Measurements from ENCODE around the gene DBX1. TPM values are rescaled to one million over a fixed set of nuclear protein-coding genes. Genes with fewer than 3 reads are reported as not detected.
A peak's percentile ranks its signal among the peaks of the same experiment; 100 is the strongest.

DBX1 gene
- total RNA-seq, 2 donors from 2014 or later = not detected

DNA sequence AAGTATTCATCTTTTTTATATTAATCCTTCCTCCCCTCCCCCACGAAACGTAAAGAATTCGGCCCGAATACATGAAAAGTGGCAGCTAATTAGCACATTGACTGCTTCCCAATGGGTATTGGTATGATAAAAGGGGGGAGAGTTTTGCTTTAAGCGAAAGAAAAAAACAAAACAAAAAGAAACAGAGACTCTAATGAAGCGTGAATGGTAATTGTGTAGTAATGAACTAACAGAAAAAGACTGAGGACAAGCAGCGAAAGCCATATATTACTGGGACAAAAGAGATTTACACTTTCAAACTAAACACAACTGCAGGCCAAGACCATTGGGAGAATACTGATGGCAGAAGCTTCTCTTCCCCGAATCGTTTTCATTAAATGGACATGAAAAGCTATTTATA lies 2.5 kb downstream of the DBX1 start:
- DNase-seq = no peak
- H3K27me3 ChIP-seq (ENCODE audit: control insufficient read depth, insufficient read depth, low read length, poor library complexity, severe bottlenecking) = peaks cover 95% of the 10 kb centered on the region
- H3K4me1 ChIP-seq (ENCODE audit: control insufficient read depth, insufficient read depth, low read length) = no peaks in the 10 kb centered on the region
- Mint-ChIP-seq H3K4me3 (peak overlapping the region; percentile 69), H3K27ac (no peak overlapping the region), H3K27me3 (ENCODE audit: insufficient read depth) (peaks cover 95% of the 10 kb centered on the region), H3K4me1 (peaks cover 26% of the 10 kb centered on the region), H3K9me3 (peaks cover 2% of the 10 kb centered on the region), H3K36me3 (ENCODE audit: low read depth) (no peaks in the 10 kb centered on the region)
- H3K9ac ChIP-seq (ENCODE audit: extremely low read depth, low read length, poor library complexity, severe bottlenecking) = no peak overlapping the region
- 0 to 4% methylated on average over 1 to 9 of the region's 9 CpGs for WGBS, 2 experiments (ENCODE audit: insufficient coverage in 1 of 2, insufficient read length in 1 of 2)
- H3K27ac ChIP-seq (ENCODE audit: low read depth, low read length) = no peak overlapping the region
- no peaks in the 10 kb centered on the region for H3K36me3 ChIP-seq (ENCODE audit: control insufficient read depth, insufficient read depth, low read length)
- no peaks in the 10 kb centered on the region for H3K9me3 ChIP-seq (ENCODE audit: control insufficient read depth, low read length)
- TF ChIP-seq, protein P1, sequence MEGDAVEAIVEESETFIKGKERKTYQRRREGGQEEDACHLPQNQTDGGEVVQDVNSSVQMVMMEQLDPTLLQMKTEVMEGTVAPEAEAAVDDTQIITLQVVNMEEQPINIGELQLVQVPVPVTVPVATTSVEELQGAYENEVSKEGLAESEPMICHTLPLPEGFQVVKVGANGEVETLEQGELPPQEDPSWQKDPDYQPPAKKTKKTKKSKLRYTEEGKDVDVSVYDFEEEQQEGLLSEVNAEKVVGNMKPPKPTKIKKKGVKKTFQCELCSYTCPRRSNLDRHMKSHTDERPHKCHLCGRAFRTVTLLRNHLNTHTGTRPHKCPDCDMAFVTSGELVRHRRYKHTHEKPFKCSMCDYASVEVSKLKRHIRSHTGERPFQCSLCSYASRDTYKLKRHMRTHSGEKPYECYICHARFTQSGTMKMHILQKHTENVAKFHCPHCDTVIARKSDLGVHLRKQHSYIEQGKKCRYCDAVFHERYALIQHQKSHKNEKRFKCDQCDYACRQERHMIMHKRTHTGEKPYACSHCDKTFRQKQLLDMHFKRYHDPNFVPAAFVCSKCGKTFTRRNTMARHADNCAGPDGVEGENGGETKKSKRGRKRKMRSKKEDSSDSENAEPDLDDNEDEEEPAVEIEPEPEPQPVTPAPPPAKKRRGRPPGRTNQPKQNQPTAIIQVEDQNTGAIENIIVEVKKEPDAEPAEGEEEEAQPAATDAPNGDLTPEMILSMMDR (conservative IDR thresholded peaks at IDR 0.05) = no peak
- H3K4me3 ChIP-seq (ENCODE audit: low read length) = no peak overlapping the region

DNA sequence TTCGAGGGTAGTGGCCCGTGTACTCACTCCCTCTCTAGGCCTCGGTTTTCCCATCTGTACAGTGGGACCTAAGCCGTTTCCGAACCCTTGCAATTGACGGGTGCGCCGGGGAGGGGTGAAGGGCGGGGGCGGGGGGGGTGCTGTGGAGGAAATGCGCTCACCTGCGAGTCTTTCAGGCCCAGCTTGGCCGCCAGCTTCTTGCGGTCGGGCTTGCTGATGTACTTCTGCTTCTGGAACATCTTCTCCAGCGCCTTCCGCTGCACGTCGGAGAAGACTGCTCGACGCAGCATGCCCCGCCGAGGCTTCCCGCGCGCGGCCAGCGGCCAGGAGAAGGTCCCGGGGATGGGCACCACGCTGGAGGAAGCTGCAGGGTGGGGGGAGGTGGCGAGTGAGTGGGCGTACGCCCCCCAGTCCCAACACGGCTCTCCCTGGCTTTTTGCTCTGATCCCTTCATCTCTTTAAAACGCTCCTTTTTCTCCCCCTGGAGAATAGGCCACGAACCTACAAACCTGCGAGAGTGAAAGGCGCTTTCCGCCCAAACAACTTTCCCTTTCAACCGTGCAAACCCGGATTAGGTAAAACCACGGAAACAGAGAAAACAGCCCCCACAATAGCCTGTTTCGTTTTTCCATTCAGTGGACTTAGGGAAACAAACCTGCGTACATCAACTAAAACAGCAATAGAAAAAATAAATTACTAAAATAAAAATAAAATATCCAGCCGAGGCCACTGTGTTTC lies 3.2 kb downstream of the DBX1 start:
- Mint-ChIP-seq H3K4me1 (peaks cover 20% of the 10 kb centered on the region), H3K27ac (no peak overlapping the region), H3K36me3 (ENCODE audit: low read depth) (no peaks in the 10 kb centered on the region), H3K9me3 (peaks cover 2% of the 10 kb centered on the region), H3K4me3 (peak overlapping the region; percentile 69), H3K27me3 (ENCODE audit: insufficient read depth) (peaks cover 89% of the 10 kb centered on the region)
- H3K27me3 ChIP-seq (ENCODE audit: control insufficient read depth, insufficient read depth, low read length, poor library complexity, severe bottlenecking) = peaks cover 88% of the 10 kb centered on the region
- TF ChIP-seq, protein P1 (conservative IDR thresholded peaks at IDR 0.05) = no peak
- no peaks in the 10 kb centered on the region for H3K9me3 ChIP-seq (ENCODE audit: control insufficient read depth, low read length)
- no peak overlapping the region for H3K27ac ChIP-seq (ENCODE audit: low read depth, low read length)
- no peak overlapping the region for H3K9ac ChIP-seq (ENCODE audit: extremely low read depth, low read length, poor library complexity, severe bottlenecking)
- H3K4me1 ChIP-seq (ENCODE audit: control insufficient read depth, insufficient read depth, low read length) = no peaks in the 10 kb centered on the region
- H3K4me3 ChIP-seq (ENCODE audit: low read length) = peak overlapping the region; percentile 82
- no peaks in the 10 kb centered on the region for H3K36me3 ChIP-seq (ENCODE audit: control insufficient read depth, insufficient read depth, low read length)
- 0 to 3% methylated on average over 9 to 44 of the region's 45 CpGs for WGBS, 2 experiments (ENCODE audit: insufficient coverage in 1 of 2, insufficient read length in 1 of 2)
- DNase-seq = peak; percentile 80

DNA sequence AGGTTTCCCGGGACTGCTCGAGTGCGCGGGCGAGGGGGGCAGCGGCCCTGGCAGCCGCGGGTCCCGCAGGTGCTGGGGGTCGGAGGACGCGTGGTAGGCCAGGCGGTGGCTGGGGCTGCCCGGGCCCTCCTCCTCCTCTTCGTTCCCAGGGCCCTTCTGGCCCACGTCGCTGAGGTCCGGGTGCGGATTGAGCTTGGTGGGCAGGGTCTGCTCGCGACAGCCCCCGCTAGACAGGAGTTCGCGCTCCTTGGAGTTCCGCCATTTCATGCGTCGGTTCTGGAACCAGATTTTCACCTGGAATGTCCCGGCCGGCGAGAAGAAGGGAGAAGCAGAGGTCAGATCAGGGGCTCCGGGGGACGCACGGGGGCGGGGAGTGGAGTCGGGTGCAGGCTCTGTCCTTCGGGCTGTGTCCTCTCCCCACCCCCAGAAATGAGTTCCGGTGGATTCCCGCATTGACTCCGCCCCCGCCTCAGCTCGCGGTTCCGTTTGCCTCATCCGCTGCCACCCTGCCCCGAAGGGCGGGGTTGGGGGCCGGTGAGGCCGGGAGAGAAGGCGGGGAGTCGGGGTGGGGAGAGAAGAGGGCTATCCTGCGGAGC lies 3.9 kb downstream of the DBX1 start:
- H3K27ac Mint-ChIP-seq = no peak overlapping the region
- peak overlapping the region; percentile 69 for H3K4me3 Mint-ChIP-seq
- Histone ChIP-seq H3K36me3 (ENCODE audit: control insufficient read depth, insufficient read depth, low read length) (no peaks in the 10 kb centered on the region), H3K9ac (ENCODE audit: extremely low read depth, low read length, poor library complexity, severe bottlenecking) (no peak overlapping the region), H3K4me3 (ENCODE audit: low read length) (peak overlapping the region; percentile 82), H3K9me3 (ENCODE audit: control insufficient read depth, low read length) (no peaks in the 10 kb centered on the region), H3K4me1 (ENCODE audit: control insufficient read depth, insufficient read depth, low read length) (no peaks in the 10 kb centered on the region), H3K27me3 (ENCODE audit: control insufficient read depth, insufficient read depth, low read length, poor library complexity, severe bottlenecking) (peaks cover 81% of the 10 kb centered on the region), H3K27ac (ENCODE audit: low read depth, low read length) (no peak overlapping the region)
- peaks cover 2% of the 10 kb centered on the region for H3K9me3 Mint-ChIP-seq
- peaks cover 85% of the 10 kb centered on the region for H3K27me3 Mint-ChIP-seq (ENCODE audit: insufficient read depth)
- H3K36me3 Mint-ChIP-seq (ENCODE audit: low read depth) = no peaks in the 10 kb centered on the region
- peak; percentile 87 for DNase-seq
- H3K4me1 Mint-ChIP-seq = peaks cover 14% of the 10 kb centered on the region
- WGBS, 2 experiments (ENCODE audit: insufficient coverage in 1 of 2, insufficient read length in 1 of 2) = 1 to 13% methylated on average over 9 to 51 of the region's 51 CpGs
- TF ChIP-seq, protein P1 (conservative IDR thresholded peaks at IDR 0.05) = no peak
